HUES6 (cell line): ENCODE measurements around the gene ZNF248.

Source experiments
- H3K27ac ChIP-seq: 2 replicates; pipeline ENCODE4 v1.7.0; 2013; ENCODE audit warnings: low read depth, mild to moderate bottlenecking, low read length, inconsistent platforms
- H3K27me3 ChIP-seq: 2 replicates; pipeline ENCODE4 v1.6.1; 2013; ENCODE audit warnings: low read length; ENCODE audit not compliant: control insufficient read depth, insufficient read depth
- H3K36me3 ChIP-seq: 2 replicates; pipeline ENCODE4 v1.6.1; 2013; ENCODE audit warnings: low read length; ENCODE audit not compliant: control insufficient read depth, insufficient read depth
- H3K4me1 ChIP-seq: 2 replicates; pipeline ENCODE4 v1.6.1; 2013; ENCODE audit warnings: low read length; ENCODE audit not compliant: control insufficient read depth, insufficient read depth
- H3K4me3 ChIP-seq: 2 replicates; pipeline ENCODE4 v1.5.1; 2013; ENCODE audit warnings: low read depth, low read length
- H3K9ac ChIP-seq: one replicate; pipeline ENCODE4 v1.6.1; 2013; ENCODE audit warnings: mild to moderate bottlenecking, low read length
- H3K9me3 ChIP-seq: 2 replicates; pipeline ENCODE4 v1.6.1; 2013; ENCODE audit warnings: low read depth, low read length; ENCODE audit not compliant: control insufficient read depth, insufficient read depth

ZNF248 gene

GRCh38 chr10:37826806-37827205, 30.6 kb downstream of the ZNF248 start:
- Histone ChIP-seq H3K36me3 (no peaks in the 10 kb centered on the region; the same call in 1 of the 2 replicates), H3K9me3 (peaks cover 65% of the 10 kb centered on the region), H3K4me1 (no peaks in the 10 kb centered on the region), H3K4me3 (no peak overlapping the region), H3K27me3 (no peaks in the 10 kb centered on the region), H3K27ac (no peak overlapping the region), H3K9ac (no peak overlapping the region)

GRCh38 chr10:37821237-37821636, 36.2 kb downstream of the ZNF248 start:
- peaks cover 53% of the 10 kb centered on the region; the same call in 1 of the 2 replicates for H3K9me3 ChIP-seq
- no peak overlapping the region for H3K4me3 ChIP-seq
- H3K27ac ChIP-seq, result no peak overlapping the region
- H3K36me3 ChIP-seq, result no peaks in the 10 kb centered on the region
- H3K4me1 ChIP-seq, result no peaks in the 10 kb centered on the region
- H3K27me3 ChIP-seq, result no peaks in the 10 kb centered on the region
- no peak overlapping the region for H3K9ac ChIP-seq

GRCh38 chr10:37819797-37820196, 37.6 kb downstream of the ZNF248 start:
- Histone ChIP-seq H3K9me3 (peaks cover 48% of the 10 kb centered on the region; the same call in 1 of the 2 replicates), H3K4me1 (no peaks in the 10 kb centered on the region), H3K4me3 (no peak overlapping the region), H3K9ac (no peak overlapping the region), H3K36me3 (no peaks in the 10 kb centered on the region), H3K27ac (no peak overlapping the region), H3K27me3 (no peaks in the 10 kb centered on the region)

- Histone ChIP-seq H3K4me3 (no peak overlapping the region), H3K36me3 (no peaks in the 10 kb centered on the region), H3K9ac (no peak overlapping the region), H3K27me3 (no peaks in the 10 kb centered on the region), H3K27ac (no peak overlapping the region), H3K9me3 (peaks cover 55% of the 10 kb centered on the region; the same call in 1 of the 2 replicates), H3K4me1 (no peaks in the 10 kb centered on the region)
Observed at GRCh38 chr10:37816290-37816689, 41.1 kb downstream of the ZNF248 start.

GRCh38 chr10:37813763-37814162, 43.6 kb downstream of the ZNF248 start:
- Histone ChIP-seq H3K4me3 (no peak overlapping the region), H3K4me1 (no peaks in the 10 kb centered on the region), H3K9ac (no peak overlapping the region), H3K36me3 (no peaks in the 10 kb centered on the region), H3K27ac (no peak overlapping the region), H3K9me3 (peaks cover 53% of the 10 kb centered on the region; the same call in 1 of the 2 replicates), H3K27me3 (no peaks in the 10 kb centered on the region)

GRCh38 chr10:37812290-37812689, 45.1 kb downstream of the ZNF248 start:
- Histone ChIP-seq H3K9me3 (peaks cover 51% of the 10 kb centered on the region; the same call in 1 of the 2 replicates), H3K27ac (no peak overlapping the region), H3K9ac (no peak overlapping the region), H3K36me3 (no peaks in the 10 kb centered on the region), H3K27me3 (no peaks in the 10 kb centered on the region), H3K4me1 (no peaks in the 10 kb centered on the region), H3K4me3 (no peak overlapping the region)

GRCh38 chr10:37803269-37803668, 54.1 kb downstream of the ZNF248 start:
- Histone ChIP-seq H3K9me3 (peaks cover 39% of the 10 kb centered on the region; the same call in 1 of the 2 replicates), H3K36me3 (no peaks in the 10 kb centered on the region), H3K9ac (no peak overlapping the region), H3K4me1 (no peaks in the 10 kb centered on the region), H3K4me3 (no peak overlapping the region), H3K27ac (no peak overlapping the region), H3K27me3 (no peaks in the 10 kb centered on the region)

GRCh38 chr10:37801557-37801956, 55.9 kb downstream of the ZNF248 start:
- Histone ChIP-seq H3K9me3 (peaks cover 42% of the 10 kb centered on the region; the same call in 1 of the 2 replicates), H3K4me3 (no peak overlapping the region), H3K27me3 (no peaks in the 10 kb centered on the region), H3K4me1 (no peaks in the 10 kb centered on the region), H3K27ac (no peak overlapping the region), H3K9ac (no peak overlapping the region), H3K36me3 (no peaks in the 10 kb centered on the region)

- H3K9me3 ChIP-seq, result peaks cover 51% of the 10 kb centered on the region
- H3K27me3 ChIP-seq, result no peaks in the 10 kb centered on the region
- no peak overlapping the region for H3K27ac ChIP-seq
- H3K9ac ChIP-seq, result no peak overlapping the region
- no peaks in the 10 kb centered on the region for H3K36me3 ChIP-seq
- H3K4me1 ChIP-seq, result no peaks in the 10 kb centered on the region
- H3K4me3 ChIP-seq, result no peak overlapping the region
Observed at GRCh38 chr10:37794305-37794976, 63.0 kb downstream of the ZNF248 start.

- peaks cover 58% of the 10 kb centered on the region for H3K9me3 ChIP-seq
- H3K27me3 ChIP-seq, result no peaks in the 10 kb centered on the region
- H3K27ac ChIP-seq, result no peak overlapping the region
- no peaks in the 10 kb centered on the region for H3K36me3 ChIP-seq
- H3K4me3 ChIP-seq, result no peak overlapping the region
- no peaks in the 10 kb centered on the region for H3K4me1 ChIP-seq
- H3K9ac ChIP-seq, result no peak overlapping the region
Observed at GRCh38 chr10:37789590-37789989, 67.8 kb downstream of the ZNF248 start.

- Histone ChIP-seq H3K27ac (no peak overlapping the region), H3K9ac (no peak overlapping the region), H3K27me3 (no peaks in the 10 kb centered on the region), H3K4me1 (no peaks in the 10 kb centered on the region), H3K4me3 (no peak overlapping the region), H3K36me3 (no peaks in the 10 kb centered on the region), H3K9me3 (peaks cover 65% of the 10 kb centered on the region; the same call in 1 of the 2 replicates)
Observed at GRCh38 chr10:37784678-37785077, 72.7 kb downstream of the ZNF248 start.
